HG03558 (cell line): ENCODE measurements around the gene SH3BP5.

Experiments
- ATAC-seq: cut with Tn5 transposase; IDR thresholded peaks from one replicate; pipeline ENCODE4 v1.9.1; 2021; ENCODE audit warnings: moderate number of reproducible peaks; ENCODE audit not compliant: unreplicated experiment; ENCODE audit errors: extremely low read depth

SH3BP5 gene

DNA sequence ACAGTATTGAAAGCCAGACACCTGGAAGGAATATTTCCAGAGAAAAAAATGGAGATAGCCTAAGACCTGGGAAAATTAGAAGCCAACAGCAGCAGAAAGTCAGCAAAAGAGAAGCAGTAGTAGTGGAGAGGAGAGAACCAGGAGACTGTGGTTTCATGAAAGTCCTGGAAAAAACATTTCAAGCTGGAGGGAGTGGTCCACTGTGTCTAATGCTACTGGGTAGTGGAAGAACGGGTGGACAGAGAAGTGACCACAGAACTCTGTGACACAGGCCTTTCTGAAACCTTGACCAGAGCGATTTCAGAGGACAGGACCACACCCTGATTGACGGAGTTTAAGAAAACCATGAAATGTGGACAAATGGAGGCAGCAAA, 15.3 kb upstream of the SH3BP5 start:
- ATAC-seq: no peak

DNA sequence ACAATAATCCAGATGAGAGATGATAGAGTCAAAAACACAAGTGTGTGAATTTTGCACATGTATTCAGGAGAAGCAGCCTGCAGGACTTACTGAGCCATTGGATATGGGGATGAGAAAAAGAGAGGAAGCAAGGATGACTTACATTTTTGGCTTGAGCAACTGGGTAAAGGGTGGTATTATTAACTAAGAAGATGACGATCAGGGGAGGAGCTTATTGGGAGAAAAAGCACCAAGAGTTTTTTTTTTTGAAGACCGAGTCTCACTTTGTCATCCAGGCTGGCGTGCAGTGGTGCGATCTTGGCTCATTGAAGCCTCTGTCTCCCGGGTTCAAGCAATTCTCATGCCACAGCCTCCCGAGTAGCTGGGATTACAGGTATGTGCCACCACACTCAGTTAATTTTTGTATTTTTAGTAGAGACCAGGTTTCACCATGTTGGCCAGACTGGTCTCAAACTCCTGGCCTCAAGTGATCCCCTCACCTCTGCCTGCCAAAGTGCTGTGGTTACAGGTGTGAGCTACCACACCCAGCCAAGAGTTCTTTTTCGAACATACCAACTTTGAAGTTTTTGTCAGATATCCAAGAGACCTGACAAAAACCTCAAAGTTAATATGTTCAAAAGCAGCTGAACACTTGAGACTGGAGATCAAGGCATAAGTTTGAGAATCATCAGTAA, 14.8 kb upstream of the SH3BP5 start:
- ATAC-seq: no peak

DNA sequence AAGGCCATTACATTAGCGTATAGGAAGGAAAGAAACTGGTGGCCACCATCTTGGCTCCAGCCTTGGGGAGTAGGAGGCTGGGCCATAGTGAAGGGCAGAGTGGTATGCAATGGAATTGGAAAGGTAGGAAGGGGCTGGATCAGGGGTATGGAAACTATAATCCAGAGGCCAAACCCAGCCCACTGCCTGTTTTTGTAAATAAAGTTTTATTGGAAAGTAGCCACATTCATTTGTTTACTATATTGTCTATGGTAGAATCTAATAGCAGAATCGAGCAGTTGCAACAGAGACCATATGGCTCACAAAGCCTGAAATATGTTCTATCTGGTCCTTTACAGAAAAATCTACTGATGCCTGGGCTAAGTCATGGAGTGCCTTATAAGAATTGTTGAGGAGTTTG, 14.1 kb upstream of the SH3BP5 start:
- no peak for ATAC-seq

DNA sequence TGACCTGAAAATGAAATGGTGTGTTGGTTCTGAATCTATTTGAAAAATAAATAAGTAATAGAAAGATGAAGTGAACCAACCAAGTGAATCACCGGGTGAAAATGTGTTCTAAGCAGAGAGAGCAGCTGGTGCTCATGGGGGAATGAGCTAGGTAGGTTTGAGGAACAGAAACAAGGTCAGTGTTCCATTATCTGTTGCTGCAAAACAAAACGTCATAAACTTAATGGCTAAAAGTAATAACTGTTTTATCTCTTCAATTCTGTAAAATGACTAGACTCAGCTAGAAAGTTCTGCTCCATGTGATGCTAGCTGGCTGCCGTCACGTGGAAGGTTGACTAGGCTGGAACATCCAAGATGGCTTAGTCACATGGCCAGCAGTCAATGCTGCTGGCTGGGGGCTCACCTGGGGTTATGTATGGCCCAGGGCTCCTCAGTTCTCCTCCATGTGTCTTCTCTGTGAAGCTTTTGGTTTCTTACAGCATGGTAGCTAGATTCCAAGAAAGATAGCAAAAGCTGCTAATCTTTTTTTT, 13.3 kb upstream of the SH3BP5 start:
- ATAC-seq: peak; percentile 80

DNA sequence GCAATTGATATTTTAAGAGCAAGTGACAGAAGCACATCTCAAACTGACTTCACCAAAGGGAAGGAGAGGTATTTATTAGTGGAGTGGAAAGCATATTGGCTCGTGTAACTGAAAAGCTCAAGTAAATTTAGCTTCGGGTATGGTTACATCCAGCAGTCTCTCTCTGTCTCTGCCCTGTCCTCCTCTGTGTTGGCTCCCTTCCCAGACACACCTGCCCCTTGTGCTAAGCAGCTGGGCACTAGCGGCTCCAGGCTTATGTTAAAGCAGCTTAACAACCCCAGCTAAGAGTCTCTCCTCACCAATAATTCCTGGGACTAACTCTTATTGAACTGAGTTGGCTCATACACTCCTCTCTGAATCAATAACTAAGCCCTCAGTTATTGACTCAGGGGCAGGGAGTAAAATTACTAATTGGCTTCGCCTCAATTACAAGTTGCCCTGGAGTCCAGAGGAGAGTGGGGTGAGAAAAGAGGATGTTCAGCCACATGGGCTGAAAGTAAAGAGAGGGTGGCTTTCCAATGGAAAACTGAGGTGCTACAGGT, 12.8 kb upstream of the SH3BP5 start:
- ATAC-seq: no peak

DNA sequence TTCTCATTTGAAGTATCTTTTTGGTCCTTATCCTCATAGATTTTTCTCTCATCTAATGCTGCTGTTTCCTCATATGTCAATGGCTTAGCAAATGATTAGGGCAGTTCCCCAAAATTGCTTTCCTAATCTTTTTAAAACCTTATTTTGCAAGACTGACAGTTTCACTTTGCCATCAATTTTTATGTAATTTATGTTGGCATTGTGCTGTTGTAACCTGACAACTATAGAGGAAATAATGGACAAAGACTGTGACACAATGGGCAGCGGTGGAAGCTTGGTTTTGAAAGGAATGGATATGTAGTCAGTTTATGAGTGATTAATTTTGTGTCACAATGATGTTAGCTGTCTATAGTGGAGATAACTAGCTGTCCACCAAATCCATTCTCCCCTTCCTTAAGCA, 10.6 kb upstream of the SH3BP5 start:
- no peak for ATAC-seq

DNA sequence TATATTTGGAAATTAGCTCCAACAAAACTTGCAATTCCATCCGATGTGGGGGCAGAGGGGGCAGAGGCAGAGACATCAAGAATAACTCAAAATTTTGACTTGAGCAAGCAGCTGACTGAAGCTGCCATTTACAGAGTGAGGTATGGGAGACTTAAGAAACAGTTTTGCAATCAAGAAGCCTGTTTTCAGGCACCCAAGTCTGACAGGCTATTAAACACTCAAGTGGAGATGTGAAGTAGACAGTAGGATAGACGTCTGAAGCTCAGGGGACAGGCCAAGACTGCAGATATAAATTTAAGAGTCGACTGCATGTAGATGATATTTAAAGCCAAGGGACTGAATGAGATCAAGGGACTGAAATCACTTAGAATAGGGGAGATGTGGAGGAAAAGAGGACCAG, 9.9 kb upstream of the SH3BP5 start:
- ATAC-seq: no peak

DNA sequence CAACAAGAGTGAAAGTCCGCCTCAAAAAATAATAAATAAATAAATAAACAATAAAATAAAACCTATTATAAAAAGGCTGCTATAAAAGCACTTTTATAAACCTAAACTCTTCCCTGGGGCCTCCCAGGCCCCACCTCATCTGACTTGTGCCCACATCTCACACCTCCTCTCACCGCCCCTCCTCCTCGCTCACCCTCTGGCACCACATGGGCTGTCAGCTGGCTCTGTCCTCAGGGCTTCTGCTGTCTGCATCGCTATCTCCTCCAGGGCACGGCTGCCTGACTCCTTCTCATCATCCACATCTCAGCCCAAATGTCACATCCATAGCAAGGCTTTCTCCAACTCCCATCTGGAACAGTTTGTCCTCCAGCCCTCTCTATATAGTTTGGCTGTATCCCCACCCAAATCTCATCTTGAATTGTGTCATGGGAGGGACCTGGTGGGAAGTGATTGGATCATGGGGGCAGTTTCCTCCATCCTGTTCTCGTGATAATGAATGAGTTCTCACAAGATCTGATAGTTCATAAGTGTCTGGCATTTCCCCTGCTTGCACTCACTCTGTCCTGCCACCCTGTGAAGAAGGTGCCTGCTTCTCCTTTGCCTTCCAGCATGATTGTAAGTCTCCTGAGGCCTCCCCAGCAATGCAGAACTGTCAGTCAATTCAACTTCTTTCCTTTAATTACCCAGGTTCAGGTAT, 8.8 kb upstream of the SH3BP5 start:
- ATAC-seq: no peak

DNA sequence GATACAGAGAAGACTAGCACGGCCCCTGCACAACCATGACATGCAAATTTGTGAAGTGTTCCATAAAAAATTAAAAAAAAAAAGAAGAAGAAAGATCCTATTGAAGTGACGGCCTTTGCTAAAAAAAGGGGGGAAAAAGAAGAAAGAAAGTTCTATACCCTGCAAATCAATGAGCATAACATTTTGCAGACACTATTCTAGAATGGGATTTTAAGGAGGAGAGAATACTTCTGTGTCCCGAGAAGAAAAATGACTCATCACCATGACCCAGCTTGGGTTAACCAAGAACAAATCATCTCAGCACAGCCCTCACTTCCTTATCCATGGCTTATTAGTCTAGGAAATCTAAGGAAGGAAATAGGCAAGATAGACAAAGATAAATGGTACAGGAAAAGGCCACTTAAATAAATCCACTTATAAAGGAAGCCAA, 7.4 kb upstream of the SH3BP5 start:
- no peak for ATAC-seq

DNA sequence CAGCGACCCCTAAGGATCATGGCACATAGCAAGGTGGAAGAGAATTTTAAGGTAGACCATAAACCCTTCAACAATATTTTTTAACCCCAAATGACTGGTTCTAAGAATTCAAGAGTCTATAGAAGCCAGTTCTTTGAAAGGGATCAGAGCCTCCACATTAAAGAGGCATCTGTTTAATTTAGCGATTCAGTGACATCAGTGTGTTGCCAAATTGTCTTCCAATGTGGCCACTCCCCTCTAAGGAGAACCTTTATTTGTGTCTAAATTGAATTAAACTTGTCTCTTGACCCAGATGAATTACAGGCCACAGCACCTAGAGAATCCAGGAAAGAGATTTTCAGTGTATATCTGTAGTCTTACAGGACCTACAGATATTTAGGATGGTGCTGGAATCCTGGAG, 6.6 kb upstream of the SH3BP5 start:
- ATAC-seq: no peak

DNA sequence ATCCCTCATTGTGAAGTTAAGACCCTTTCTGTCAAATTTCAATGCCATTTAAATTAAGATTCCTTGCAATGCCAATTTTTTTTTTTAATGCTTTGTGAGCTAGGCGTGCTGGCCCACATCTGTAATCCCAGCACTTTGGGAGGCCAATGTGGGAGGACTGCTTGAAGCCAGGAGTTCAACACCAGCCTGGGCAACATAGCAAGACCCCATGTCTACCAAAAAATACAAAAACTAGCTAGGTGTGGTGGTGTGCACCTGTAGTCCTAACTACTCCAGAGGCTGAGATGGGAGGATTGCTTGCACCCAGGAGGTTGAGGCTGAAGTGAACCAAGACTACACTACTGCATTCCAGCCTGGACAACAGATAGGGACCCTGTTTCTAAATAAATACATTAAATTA, 5.6 kb upstream of the SH3BP5 start:
- ATAC-seq: no peak

DNA sequence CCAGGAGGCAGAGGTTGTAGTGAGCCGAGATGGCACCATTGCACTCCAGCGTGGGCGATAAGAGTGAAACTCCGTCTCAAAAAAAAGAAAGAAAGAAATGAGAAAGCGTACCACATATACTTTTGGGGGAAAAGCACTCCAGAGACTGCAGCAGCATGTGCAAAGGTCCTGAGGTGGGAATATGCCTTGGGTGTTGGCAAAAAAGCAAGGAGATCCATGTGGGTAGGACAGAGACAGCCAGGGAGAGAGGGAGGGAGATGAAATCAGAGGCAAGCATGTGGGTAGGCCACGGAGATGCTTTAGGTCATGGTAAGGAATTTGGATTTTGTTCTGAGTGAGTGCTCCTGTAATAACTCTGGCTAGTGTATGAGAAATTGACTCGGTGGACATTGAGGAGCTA, 3.7 kb upstream of the SH3BP5 start:
- ATAC-seq: no peak

DNA sequence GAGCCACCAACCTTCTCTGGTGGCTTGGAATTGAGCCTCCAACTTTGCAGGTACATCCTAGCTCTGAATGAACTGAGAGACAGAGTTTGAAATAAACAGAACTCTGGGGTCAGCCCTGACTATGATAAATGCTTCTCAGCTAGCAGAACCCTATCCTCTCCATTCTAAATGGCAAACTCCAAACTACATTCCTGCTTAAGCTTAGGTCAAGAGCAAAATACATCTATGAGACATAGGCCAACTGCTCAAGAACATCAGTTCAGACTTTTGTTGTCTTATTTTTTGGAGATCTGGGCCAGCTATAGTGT, 1.5 kb upstream of the SH3BP5 start:
- no peak for ATAC-seq

DNA sequence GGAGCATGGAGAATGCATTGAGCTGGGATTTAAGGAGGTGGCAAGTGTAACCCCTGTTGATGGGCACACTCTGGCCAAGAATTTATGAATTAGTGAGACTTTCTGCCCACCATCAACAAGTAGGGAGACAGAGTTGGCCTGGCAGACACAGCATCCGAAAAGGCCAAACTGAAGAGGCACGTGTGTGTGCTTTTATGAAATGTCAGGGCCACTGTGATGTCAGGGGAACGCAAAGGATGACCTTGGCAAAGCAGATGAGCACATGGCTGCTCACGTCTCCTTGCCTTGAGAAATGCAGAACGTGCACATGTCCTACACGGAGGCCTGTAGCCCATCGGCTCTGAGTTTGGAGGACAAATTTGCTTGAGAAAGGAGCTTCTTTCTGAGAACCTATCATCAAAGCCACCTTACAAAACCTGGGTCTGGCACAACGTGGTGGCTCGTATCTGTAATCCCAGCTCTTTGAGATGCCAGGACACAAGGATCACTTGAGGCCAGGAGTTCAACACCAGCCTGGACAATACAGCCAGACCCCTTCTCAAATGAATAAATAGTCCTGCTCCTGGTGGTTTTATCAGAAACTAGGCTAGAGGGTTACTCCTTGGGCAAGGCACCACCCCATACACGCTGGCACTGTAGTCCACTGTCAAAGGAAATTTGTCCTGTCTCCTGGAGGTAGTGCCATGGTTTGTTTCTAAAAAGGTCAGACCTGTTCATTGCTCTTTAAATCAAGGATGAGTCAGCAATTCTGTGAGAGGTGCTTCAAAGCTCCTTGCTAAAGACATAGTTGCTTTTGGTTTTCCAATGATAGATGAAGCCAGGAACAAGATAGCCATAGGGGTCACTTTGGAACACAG, 941 bp upstream of the SH3BP5 start:
- no peak for ATAC-seq

DNA sequence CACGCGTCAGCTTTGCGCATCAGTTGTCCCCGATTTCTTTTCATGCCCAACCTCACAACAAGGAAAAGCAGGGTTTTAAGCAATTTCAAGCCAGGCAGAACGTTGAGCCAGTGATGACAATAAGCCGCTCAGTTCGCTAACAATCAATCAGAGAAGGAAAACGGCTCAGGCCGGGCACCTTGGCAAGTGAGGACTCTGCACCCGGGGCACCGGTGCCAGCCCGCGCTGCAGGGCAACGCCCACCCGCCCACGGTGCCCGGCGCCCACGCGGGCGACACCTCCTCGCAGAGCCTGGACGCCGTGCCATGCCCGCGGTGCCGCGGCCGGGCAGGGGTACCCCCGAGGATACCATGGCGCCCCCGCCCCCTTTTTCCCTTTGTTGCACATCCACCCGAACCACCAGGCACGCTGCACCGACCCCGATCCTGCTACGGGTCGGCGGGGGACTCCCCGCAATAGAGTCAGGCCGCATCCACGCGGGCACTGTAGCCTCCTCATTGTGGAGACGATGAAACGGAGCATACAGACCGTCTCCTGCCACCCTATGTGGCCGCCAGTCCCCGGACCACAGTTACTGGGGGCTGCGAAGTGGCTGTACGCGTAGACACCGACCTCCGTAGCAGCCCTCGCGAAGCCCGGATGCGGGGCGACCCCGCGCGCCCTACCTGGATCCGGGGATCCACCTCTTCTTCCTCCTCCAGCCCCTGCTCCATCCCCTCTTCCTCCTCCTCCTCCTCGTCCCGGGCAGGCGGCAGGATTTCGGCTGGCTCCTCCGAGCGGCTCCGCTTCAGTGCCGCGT, 581 bp downstream of the SH3BP5 start:
- no peak for ATAC-seq

DNA sequence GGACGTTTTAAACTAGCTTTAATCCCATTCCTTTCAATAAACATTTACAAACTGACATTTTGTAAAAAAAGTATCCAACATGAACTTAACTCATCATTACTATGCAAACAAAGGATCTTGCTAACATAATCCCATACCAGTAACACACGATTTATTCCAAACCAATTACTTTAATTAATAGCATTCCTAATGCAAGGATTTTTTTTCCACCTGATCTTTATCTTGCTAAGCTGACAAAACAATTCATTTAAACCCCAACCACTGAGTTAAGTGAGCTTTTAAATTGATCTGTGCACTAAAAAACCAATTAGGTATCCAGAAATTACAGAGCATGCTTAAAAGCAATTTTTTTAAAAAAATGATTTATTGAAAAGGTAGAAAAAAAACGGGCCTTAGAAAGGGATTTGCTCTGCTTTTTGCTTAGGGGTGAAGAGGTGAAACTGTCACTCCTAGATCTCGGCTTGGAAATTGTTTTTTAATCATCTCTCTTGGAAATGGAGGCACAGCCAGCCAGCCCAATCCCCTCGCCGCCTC, 1.2 kb downstream of the SH3BP5 start:
- ATAC-seq: no peak

DNA sequence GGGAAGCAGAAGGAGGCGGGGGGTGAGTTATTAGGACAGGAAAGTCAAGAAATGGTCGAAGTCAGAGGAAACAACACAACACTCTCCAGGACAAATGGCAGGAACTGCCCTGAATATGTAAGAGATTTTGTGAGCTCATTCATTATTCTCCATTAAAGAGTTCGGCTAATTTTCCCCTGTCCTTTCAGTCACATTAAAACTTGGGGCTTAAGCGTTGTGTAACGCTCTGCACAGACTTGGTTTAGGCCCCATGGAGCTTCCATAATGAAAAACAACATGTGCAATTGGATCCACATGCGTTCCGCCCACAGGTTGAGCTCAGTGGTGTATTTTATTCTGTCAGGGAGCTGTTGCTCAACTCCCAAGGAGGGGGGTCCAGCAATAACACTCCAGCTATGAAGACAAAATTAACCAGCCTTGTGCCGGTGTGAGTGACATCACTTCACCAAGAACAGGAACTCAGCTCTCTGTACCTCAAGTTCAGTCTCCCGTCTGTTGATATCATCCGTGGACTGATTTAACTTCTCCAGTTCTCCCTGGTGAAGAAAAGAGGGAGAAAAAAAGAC, 2.3 kb downstream of the SH3BP5 start:
- ATAC-seq: no peak

DNA sequence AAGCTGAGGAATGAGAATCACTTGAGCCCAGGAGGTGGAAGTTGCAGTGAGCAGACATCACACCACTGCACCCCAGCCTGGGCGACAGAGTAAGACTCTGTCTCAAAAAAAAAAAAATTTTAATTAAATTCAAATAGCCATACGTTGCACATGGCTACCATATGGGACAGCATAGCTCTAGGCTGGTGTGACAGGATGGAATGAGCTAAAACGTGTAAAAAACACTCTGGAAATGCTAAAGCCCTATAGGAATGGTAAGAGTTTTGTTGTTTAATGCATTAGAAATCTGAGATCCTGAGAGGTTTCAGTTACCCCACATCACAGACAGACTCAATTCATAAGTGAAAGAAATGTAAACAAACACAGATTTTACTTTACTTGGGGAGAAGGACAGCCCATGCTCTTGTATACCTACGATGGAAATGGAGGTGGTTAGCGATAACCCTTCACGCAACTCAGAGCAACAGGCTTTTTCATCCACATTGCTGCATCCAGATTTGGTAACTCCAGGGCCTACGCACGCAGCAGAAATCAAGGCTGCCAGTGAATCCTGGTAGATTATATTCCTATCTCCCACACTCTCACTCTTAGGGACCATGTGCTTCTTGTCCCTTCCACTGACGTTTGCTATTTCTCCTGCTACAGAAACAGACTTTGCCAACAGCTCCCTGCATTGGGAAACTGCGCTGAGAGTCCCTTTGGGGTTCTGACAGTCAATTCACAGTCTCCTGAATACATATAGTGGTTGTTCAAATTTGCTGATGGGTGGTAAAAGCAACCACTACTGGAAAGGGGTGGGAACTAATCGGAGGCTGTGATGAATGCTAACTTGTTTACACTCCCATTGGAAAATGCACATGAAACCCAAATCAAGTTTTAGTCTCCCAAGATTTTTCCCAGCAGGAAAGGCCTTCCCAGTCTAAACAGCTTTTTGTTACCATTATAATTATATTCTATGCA, 3.1 kb downstream of the SH3BP5 start:
- no peak for ATAC-seq

DNA sequence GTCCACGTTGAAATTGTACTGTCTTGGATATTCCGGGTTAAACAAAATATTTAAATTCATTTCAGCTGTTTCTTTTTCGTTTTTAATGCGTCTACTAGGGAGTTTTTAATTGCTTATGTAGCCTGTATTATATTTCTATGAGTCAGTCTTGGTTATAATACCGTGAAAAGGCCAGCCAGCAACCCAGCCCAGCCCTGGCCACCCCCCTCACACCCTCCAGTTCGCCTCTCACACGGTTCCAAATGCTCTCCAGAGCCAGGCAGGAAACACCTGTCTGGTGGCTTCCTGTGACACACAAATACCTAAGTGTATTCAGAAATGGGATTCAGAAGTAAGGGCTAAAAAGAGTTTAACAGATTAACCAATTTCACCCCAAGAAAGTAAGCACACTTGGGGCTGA, 4.4 kb downstream of the SH3BP5 start:
- ATAC-seq: no peak
